HL-60 (cell line): Measurements from ENCODE around the gene SH3TC2.

ENCODE experiments used
- GABPA ChIP-seq: IDR thresholded peaks from 2 replicates; pipeline ENCODE4 v1.6.1; 2012; ENCODE audit warnings: low read depth
- POLR2AphosphoS5 ChIP-seq: IDR thresholded peaks from 2 replicates; pipeline ENCODE4 v1.6.1; 2012; ENCODE audit warnings: low read depth
- TF ChIP-seq, protein P1 (sequence below): IDR thresholded peaks from one replicate; pipeline ENCODE4 v1.5.1; 2011; ENCODE audit warnings: low read length, control low read depth, inconsistent platforms; ENCODE audit not compliant: insufficient read depth

DNA sequence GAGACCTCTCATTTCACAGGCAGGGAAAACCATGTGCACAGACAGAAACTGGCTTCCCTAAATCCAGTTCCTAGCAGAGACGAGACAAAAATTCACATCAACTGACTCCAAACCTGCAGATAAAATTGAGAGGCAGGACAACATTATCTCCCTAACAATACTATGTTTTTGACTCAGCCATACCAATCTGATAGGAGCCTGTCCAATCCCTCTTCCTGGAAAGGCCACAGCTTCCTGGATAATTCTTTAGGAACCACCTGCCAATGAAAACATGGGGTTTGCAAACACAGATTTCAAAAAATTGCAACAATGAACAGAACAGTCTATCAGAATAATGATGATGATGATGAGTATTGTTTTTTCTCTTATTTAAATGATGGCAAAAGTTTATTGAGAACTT is 22.4 kb downstream of the SH3TC2 start:
- TF ChIP-seq, protein P1, sequence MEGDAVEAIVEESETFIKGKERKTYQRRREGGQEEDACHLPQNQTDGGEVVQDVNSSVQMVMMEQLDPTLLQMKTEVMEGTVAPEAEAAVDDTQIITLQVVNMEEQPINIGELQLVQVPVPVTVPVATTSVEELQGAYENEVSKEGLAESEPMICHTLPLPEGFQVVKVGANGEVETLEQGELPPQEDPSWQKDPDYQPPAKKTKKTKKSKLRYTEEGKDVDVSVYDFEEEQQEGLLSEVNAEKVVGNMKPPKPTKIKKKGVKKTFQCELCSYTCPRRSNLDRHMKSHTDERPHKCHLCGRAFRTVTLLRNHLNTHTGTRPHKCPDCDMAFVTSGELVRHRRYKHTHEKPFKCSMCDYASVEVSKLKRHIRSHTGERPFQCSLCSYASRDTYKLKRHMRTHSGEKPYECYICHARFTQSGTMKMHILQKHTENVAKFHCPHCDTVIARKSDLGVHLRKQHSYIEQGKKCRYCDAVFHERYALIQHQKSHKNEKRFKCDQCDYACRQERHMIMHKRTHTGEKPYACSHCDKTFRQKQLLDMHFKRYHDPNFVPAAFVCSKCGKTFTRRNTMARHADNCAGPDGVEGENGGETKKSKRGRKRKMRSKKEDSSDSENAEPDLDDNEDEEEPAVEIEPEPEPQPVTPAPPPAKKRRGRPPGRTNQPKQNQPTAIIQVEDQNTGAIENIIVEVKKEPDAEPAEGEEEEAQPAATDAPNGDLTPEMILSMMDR, result no peak
- no peak for TF ChIP-seq POLR2AphosphoS5
- no peak for TF ChIP-seq GABPA
